GM19239 (cell line): ENCODE data around the gene SETD6.

Source experiments
- DNase-seq: peaks from one replicate; pipeline ENCODE4 v3.0.0; 2011; ENCODE audit warnings: low spot score; ENCODE audit not compliant: insufficient read length
- FAIRE-seq: peaks from 2 replicates; lab custom pipeline; 2011; peaks lifted over from hg19 to GRCh38; lab: Jason Lieb, UNC

SETD6 gene

GRCh38 chr16:58507195-58507962, 7.9 kb upstream of the SETD6 start:
- DNase-seq: no peak

GRCh38 chr16:58507963-58508670, 7.2 kb upstream of the SETD6 start:
- DNase-seq (no peak), FAIRE-seq (no peak)

More at GRCh38 chr16:58507195-58507962, 7.9 kb upstream of the SETD6 start:
- no peak for FAIRE-seq

GRCh38 chr16:58508671-58509251, 6.6 kb upstream of the SETD6 start:
- FAIRE-seq: no peak
- DNase-seq: no peak

GRCh38 chr16:58509256-58510096, 5.8 kb upstream of the SETD6 start:
- no peak for DNase-seq
- FAIRE-seq: no peak

GRCh38 chr16:58510097-58510775, 5.1 kb upstream of the SETD6 start:
- no peak for DNase-seq
- FAIRE-seq: no peak

- FAIRE-seq: no peak
- DNase-seq: no peak
Observed at GRCh38 chr16:58510776-58511628, 4.3 kb upstream of the SETD6 start.

GRCh38 chr16:58511933-58512815, 3.1 kb upstream of the SETD6 start:
- peak; percentile 83 for FAIRE-seq
- DNase-seq: peak; percentile 68

GRCh38 chr16:58513874-58514273, 1.4 kb upstream of the SETD6 start:
- DNase-seq (no peak), FAIRE-seq (no peak)

GRCh38 chr16:58515871-58516767, 802 bp downstream of the SETD6 start:
- FAIRE-seq: no peak
- peak; percentile 76 for DNase-seq

GRCh38 chr16:58516768-58517107, 1.4 kb downstream of the SETD6 start:
- DNase-seq (no peak), FAIRE-seq (no peak)

- no peak for DNase-seq
- peak; percentile 35 for FAIRE-seq
Observed at GRCh38 chr16:58518083-58518979, 3.0 kb downstream of the SETD6 start.

- FAIRE-seq (no peak), DNase-seq (no peak)
Observed at GRCh38 chr16:58518980-58519368, 3.7 kb downstream of the SETD6 start.

- no peak for FAIRE-seq
- no peak for DNase-seq
Observed at GRCh38 chr16:58519707-58520106, 4.4 kb downstream of the SETD6 start.

- DNase-seq (no peak), FAIRE-seq (no peak)
Observed at GRCh38 chr16:58530179-58530578, 14.9 kb downstream of the SETD6 start.

GRCh38 chr16:58532414-58532813, 17.1 kb downstream of the SETD6 start:
- DNase-seq (no peak), FAIRE-seq (no peak)
